Choroid plexus epithelial cell (primary cell): Measurements from ENCODE around the gene ERC2.

Experiments
- DNase-seq: peaks from one replicate; pipeline ENCODE4 v3.0.0-alpha.2; 2010; ENCODE audit warnings: low read depth
- H3K4me3 ChIP-seq: 2 replicates; pipeline ENCODE4 v1.5.1; 2011; ENCODE audit warnings: low read depth, mild to moderate bottlenecking, control low read depth, low read length, moderate library complexity
- CTCF ChIP-seq: conservative IDR thresholded peaks from 2 replicates; pipeline ENCODE4 v1.5.1; 2011; ENCODE audit warnings: low read depth, mild to moderate bottlenecking, control low read depth, inconsistent platforms, low read length, moderate library complexity

ERC2 gene

GRCh38 chr3:55559500-55560423 lies 908.5 kb downstream of the ERC2 start:
- TF ChIP-seq CTCF, result no peak
- H3K4me3 ChIP-seq, result no peak overlapping the region
- no peak for DNase-seq

- peak; percentile 77 for DNase-seq
- TF ChIP-seq CTCF, result no peak
- H3K4me3 ChIP-seq, result no peak overlapping the region
These were observed 910.0 kb downstream of the ERC2 start for GRCh38 chr3:55558316-55558715.

GRCh38 chr3:55557549-55557948 lies 910.7 kb downstream of the ERC2 start:
- no peak overlapping the region for H3K4me3 ChIP-seq
- no peak for DNase-seq
- TF ChIP-seq CTCF, result no peak

- DNase-seq, result peak; percentile 45
- no peak for TF ChIP-seq CTCF
These were observed 911.4 kb downstream of the ERC2 start for GRCh38 chr3:55556619-55557537.

GRCh38 chr3:55555873-55556618 lies 912.2 kb downstream of the ERC2 start:
- H3K4me3 ChIP-seq, result no peak overlapping the region
- peak; percentile 49 for DNase-seq
- no peak for TF ChIP-seq CTCF

More at GRCh38 chr3:55556619-55557537, 911.4 kb downstream of the ERC2 start:
- H3K4me3 ChIP-seq, result no peak overlapping the region

- DNase-seq, result no peak
- no peak for TF ChIP-seq CTCF
- H3K4me3 ChIP-seq, result no peak overlapping the region
These were observed 913.4 kb downstream of the ERC2 start for GRCh38 chr3:55554634-55555425.
